ENCODE results near the gene TADA2A. TPM values are rescaled to one million over a fixed set of nuclear protein-coding genes. Genes with fewer than 3 reads are reported as not detected.

The TADA2A gene
- total RNA-seq, 2 donors from 2014 or later = 16.6 to 22.5 TPM

- Histone ChIP-seq H3K4me3 (no peak overlapping the region), H3K27ac (no peak overlapping the region), H3K4me1 (no peaks in the 10 kb centered on the region), H3K27me3 (no peaks in the 10 kb centered on the region), H3K9ac (ENCODE audit: low read depth in 2 of 2, low read length in 2 of 2) (no peak overlapping the region), H3K9me3 (no peaks in the 10 kb centered on the region), H3K36me3 (no peaks in the 10 kb centered on the region)
- TF ChIP-seq CTCF (IDR thresholded peaks at IDR 0.05) = no peak
- DNase-seq = no peak
- intact Hi-C loops (cut with DNase I) = no loop called here
These were observed 112.1 kb downstream of the TADA2A start for GRCh38 chr17:37518826-37519225.

- Histone ChIP-seq H3K9ac (ENCODE audit: low read depth in 2 of 2, low read length in 2 of 2) (no peak overlapping the region), H3K27ac (no peak overlapping the region), H3K9me3 (no peaks in the 10 kb centered on the region), H3K36me3 (no peaks in the 10 kb centered on the region), H3K4me3 (no peak overlapping the region), H3K27me3 (no peaks in the 10 kb centered on the region), H3K4me1 (no peaks in the 10 kb centered on the region)
- intact Hi-C loops (cut with DNase I) = no loop called here
- no peak for DNase-seq
- TF ChIP-seq CTCF (IDR thresholded peaks at IDR 0.05) = no peak
These were observed 112.7 kb downstream of the TADA2A start for GRCh38 chr17:37519251-37519985.

- Histone ChIP-seq H3K9ac (ENCODE audit: low read depth in 2 of 2, low read length in 2 of 2) (no peak overlapping the region), H3K36me3 (no peaks in the 10 kb centered on the region), H3K27ac (no peak overlapping the region), H3K9me3 (no peaks in the 10 kb centered on the region), H3K4me1 (no peaks in the 10 kb centered on the region), H3K4me3 (no peak overlapping the region), H3K27me3 (no peaks in the 10 kb centered on the region)
- TF ChIP-seq CTCF (IDR thresholded peaks at IDR 0.05) = no peak
- DNase-seq = no peak
- intact Hi-C loops (cut with DNase I) = no loop called here
These were observed 113.5 kb downstream of the TADA2A start for GRCh38 chr17:37520174-37520573.

GRCh38 chr17:37521821-37522220 lies 115.1 kb downstream of the TADA2A start:
- Histone ChIP-seq H3K36me3 (no peaks in the 10 kb centered on the region), H3K9me3 (no peaks in the 10 kb centered on the region), H3K9ac (ENCODE audit: low read depth in 2 of 2, low read length in 2 of 2) (no peak overlapping the region), H3K4me1 (no peaks in the 10 kb centered on the region), H3K27me3 (no peaks in the 10 kb centered on the region), H3K4me3 (no peak overlapping the region), H3K27ac (no peak overlapping the region)
- no peak for DNase-seq
- intact Hi-C loops (cut with DNase I) = no loop called here
- no peak for TF ChIP-seq CTCF (IDR thresholded peaks at IDR 0.05)

- no peak for TF ChIP-seq CTCF (IDR thresholded peaks at IDR 0.05)
- Histone ChIP-seq H3K4me1 (no peaks in the 10 kb centered on the region), H3K4me3 (no peak overlapping the region), H3K27ac (no peak overlapping the region), H3K27me3 (no peaks in the 10 kb centered on the region), H3K9me3 (no peaks in the 10 kb centered on the region), H3K9ac (ENCODE audit: low read depth in 2 of 2, low read length in 2 of 2) (no peak overlapping the region), H3K36me3 (no peaks in the 10 kb centered on the region)
- DNase-seq = no peak
- intact Hi-C loops (cut with DNase I) = no loop called here
These were observed 117.1 kb downstream of the TADA2A start for GRCh38 chr17:37523715-37524219.

All from colonic mucosa (tissue), 4 donors.